ENCODE results near the gene ARHGAP19.

DNA sequence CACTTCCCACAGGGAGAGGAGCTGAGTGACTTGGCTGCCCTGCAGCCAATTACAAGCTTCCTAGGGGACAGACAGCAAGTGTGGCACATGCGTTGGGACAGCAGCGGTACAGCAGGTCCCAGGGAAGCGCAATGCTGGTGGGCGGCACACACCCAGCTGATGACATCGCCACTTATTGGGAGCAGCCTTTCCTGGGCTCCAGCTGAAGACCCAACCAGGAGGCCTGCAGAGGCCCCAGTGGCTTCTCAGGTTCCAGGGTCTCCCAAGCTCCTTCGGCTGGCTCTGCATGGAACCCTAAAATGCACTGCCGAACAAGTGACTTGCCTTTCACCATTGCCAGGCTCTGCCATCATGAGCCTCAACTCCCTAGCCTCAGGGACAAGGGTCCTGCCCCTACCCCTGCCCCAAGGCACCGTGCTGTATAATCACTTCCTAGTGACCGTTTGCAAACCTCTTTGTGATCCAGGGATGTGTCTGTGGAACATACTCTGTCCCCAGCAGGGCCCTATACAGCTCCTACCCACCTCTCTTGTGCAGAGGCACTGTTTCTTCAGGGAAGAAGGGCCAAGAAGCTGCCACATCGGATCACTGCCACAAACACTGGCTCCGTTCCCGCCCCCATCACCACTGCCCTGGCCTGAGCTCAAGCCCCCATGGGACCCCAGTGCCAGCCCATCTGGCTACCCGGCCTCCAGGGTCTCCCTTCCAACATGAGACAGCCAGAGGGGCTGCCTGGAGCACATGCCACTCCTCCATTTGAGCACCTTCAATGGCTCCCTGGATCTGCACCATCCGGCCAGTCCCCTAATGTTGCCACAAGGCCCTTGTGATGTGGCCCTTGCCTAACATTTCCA is 87.4 kb downstream of the ARHGAP19 start:
- TF ChIP-seq CTCF (tag by site-specific recombination; IDR thresholded peaks at IDR 0.05) (no peak), ZXDB (tag by site-specific recombination; IDR thresholded peaks at IDR 0.05) (no peak), ZBTB8A (tag by site-specific recombination; IDR thresholded peaks at IDR 0.05) (no peak), YY1 (tag by site-specific recombination; IDR thresholded peaks at IDR 0.05) (no peak), ZFP69B (tag by site-specific recombination; IDR thresholded peaks at IDR 0.05) (no peak), ZNF394 (tag by site-specific recombination; IDR thresholded peaks at IDR 0.05; ENCODE audit: borderline replicate concordance) (no peak)
